Measurements from ENCODE around the gene ZNF121. TPM values are rescaled to one million over a fixed set of nuclear protein-coding genes. Genes with fewer than 3 reads are reported as not detected.
"Not testable (repeated sequence)": the region's sequence is repeated elsewhere in the genome, so short reads cannot be mapped to it uniquely, and the experiment has no call there.

Gene ZNF121
- total RNA-seq, 2 experiments from 2014 or later = 51.3 to 55.2 TPM

GRCh38 chr19:9580728-9581127 is 3.6 kb downstream of the ZNF121 start:
- Mint-ChIP-seq H3K9me3 (ENCODE audit: insufficient read depth) (peaks cover 32% of the 10 kb centered on the region), H3K36me3 (ENCODE audit: low read depth) (peaks cover 73% of the 10 kb centered on the region), H3K27me3 (ENCODE audit: low read depth) (no peaks in the 10 kb centered on the region), H3K4me1 (ENCODE audit: low read depth) (peaks cover 30% of the 10 kb centered on the region), H3K27ac (no peak overlapping the region), H3K4me3 (no peak overlapping the region)
- CTCF ChIA-PET = no interaction called here
- POLR2A ChIA-PET = no interaction called here
- DNase-seq (no peak), ATAC-seq (no peak)

- peaks cover 55% of the 10 kb centered on the region for H3K9me3 Mint-ChIP-seq (ENCODE audit: insufficient read depth)
- H3K4me3 Mint-ChIP-seq = no peak overlapping the region
- peaks cover 92% of the 10 kb centered on the region for H3K36me3 Mint-ChIP-seq (ENCODE audit: low read depth)
- H3K4me1 Mint-ChIP-seq (ENCODE audit: low read depth) = no peaks in the 10 kb centered on the region
- ChIA-PET POLR2A (no interaction called here), CTCF (no interaction called here)
- ATAC-seq (no peak), DNase-seq (no peak)
- no peak overlapping the region for H3K27ac Mint-ChIP-seq
- no peaks in the 10 kb centered on the region for H3K27me3 Mint-ChIP-seq (ENCODE audit: low read depth)
Observed at GRCh38 chr19:9570255-9570654, 14.0 kb downstream of the ZNF121 start.

- Mint-ChIP-seq H3K27ac (no peak overlapping the region), H3K27me3 (ENCODE audit: low read depth) (no peaks in the 10 kb centered on the region), H3K36me3 (ENCODE audit: low read depth) (peaks cover 89% of the 10 kb centered on the region), H3K9me3 (ENCODE audit: insufficient read depth) (peaks cover 52% of the 10 kb centered on the region), H3K4me3 (no peak overlapping the region), H3K4me1 (ENCODE audit: low read depth) (no peaks in the 10 kb centered on the region)
- CTCF ChIA-PET = no interaction called here
- ATAC-seq = no peak
- no peak for DNase-seq
- POLR2A ChIA-PET = no interaction called here
Observed at GRCh38 chr19:9566729-9567128, 17.6 kb downstream of the ZNF121 start.

- ATAC-seq (no peak), DNase-seq (no peak)
- Mint-ChIP-seq H3K27ac (no peak overlapping the region), H3K27me3 (ENCODE audit: low read depth) (no peaks in the 10 kb centered on the region), H3K4me3 (no peak overlapping the region), H3K36me3 (ENCODE audit: low read depth) (peaks cover 89% of the 10 kb centered on the region), H3K9me3 (ENCODE audit: insufficient read depth) (peaks cover 46% of the 10 kb centered on the region), H3K4me1 (ENCODE audit: low read depth) (no peaks in the 10 kb centered on the region)
- CTCF ChIA-PET = no interaction called here
- POLR2A ChIA-PET = no interaction called here
Observed at GRCh38 chr19:9565900-9566705, 18.2 kb downstream of the ZNF121 start.

GRCh38 chr19:9552536-9553274 is 31.6 kb downstream of the ZNF121 start:
- no peak for ATAC-seq
- H3K27ac Mint-ChIP-seq = no peak overlapping the region
- no peak overlapping the region for H3K4me3 Mint-ChIP-seq
- peaks cover 37% of the 10 kb centered on the region for H3K9me3 Mint-ChIP-seq (ENCODE audit: insufficient read depth)
- H3K27me3 Mint-ChIP-seq (ENCODE audit: low read depth) = no peaks in the 10 kb centered on the region
- H3K36me3 Mint-ChIP-seq (ENCODE audit: low read depth) = peaks cover 11% of the 10 kb centered on the region
- ChIA-PET CTCF (no interaction called here), POLR2A (no interaction called here)
- no peak for DNase-seq
- no peaks in the 10 kb centered on the region for H3K4me1 Mint-ChIP-seq (ENCODE audit: low read depth)

GRCh38 chr19:9547870-9548269 is 36.4 kb downstream of the ZNF121 start:
- Mint-ChIP-seq H3K27ac (no peak overlapping the region), H3K9me3 (ENCODE audit: insufficient read depth) (peaks cover 23% of the 10 kb centered on the region), H3K36me3 (ENCODE audit: low read depth) (peaks cover 3% of the 10 kb centered on the region), H3K4me3 (no peak overlapping the region), H3K27me3 (ENCODE audit: low read depth) (no peaks in the 10 kb centered on the region), H3K4me1 (ENCODE audit: low read depth) (no peaks in the 10 kb centered on the region)
- no peak for DNase-seq
- ChIA-PET CTCF (no interaction called here), POLR2A (no interaction called here)
- no peak for ATAC-seq

GRCh38 chr19:9541281-9541680 is 43.0 kb downstream of the ZNF121 start:
- peaks cover 14% of the 10 kb centered on the region for H3K4me1 Mint-ChIP-seq (ENCODE audit: low read depth)
- H3K36me3 Mint-ChIP-seq (ENCODE audit: low read depth) = peaks cover 30% of the 10 kb centered on the region
- H3K9me3 Mint-ChIP-seq (ENCODE audit: insufficient read depth) = peaks cover 23% of the 10 kb centered on the region
- POLR2A ChIA-PET; H3K4me3 Mint-ChIP-seq; ATAC-seq; H3K27ac Mint-ChIP-seq; DNase-seq; CTCF ChIA-PET; H3K27me3 Mint-ChIP-seq (ENCODE audit: low read depth): not testable (repeated sequence)

- Mint-ChIP-seq H3K4me1 (ENCODE audit: low read depth) (peaks cover 14% of the 10 kb centered on the region), H3K9me3 (ENCODE audit: insufficient read depth) (peaks cover 25% of the 10 kb centered on the region), H3K36me3 (ENCODE audit: low read depth) (peaks cover 43% of the 10 kb centered on the region), H3K27ac (peak overlapping the region; percentile 45)
- DNase-seq; CTCF ChIA-PET; H3K27me3 Mint-ChIP-seq (ENCODE audit: low read depth); H3K4me3 Mint-ChIP-seq; ATAC-seq; POLR2A ChIA-PET: not testable (repeated sequence)
Observed at GRCh38 chr19:9539921-9540320, 44.4 kb downstream of the ZNF121 start.

- POLR2A ChIA-PET; ATAC-seq; CTCF ChIA-PET; DNase-seq; H3K27me3 Mint-ChIP-seq (ENCODE audit: low read depth): not testable (repeated sequence)
- peaks cover 25% of the 10 kb centered on the region for H3K9me3 Mint-ChIP-seq (ENCODE audit: insufficient read depth)
- peak overlapping the region; percentile 98 for H3K4me3 Mint-ChIP-seq
- peak overlapping the region; percentile 99 for H3K27ac Mint-ChIP-seq
- peaks cover 50% of the 10 kb centered on the region for H3K36me3 Mint-ChIP-seq (ENCODE audit: low read depth)
- H3K4me1 Mint-ChIP-seq (ENCODE audit: low read depth) = peaks cover 14% of the 10 kb centered on the region
Observed at GRCh38 chr19:9539201-9539600, 45.1 kb downstream of the ZNF121 start.

- Mint-ChIP-seq H3K4me3 (peak within 1 kb of the TSS; percentile 98), H3K4me1 (ENCODE audit: low read depth) (peaks cover 14% of the 10 kb centered on the region), H3K27ac (peak within 1 kb of the TSS; percentile 99), H3K9me3 (ENCODE audit: insufficient read depth) (peaks cover 30% of the 10 kb centered on the region), H3K27me3 (ENCODE audit: low read depth) (no peaks in the 10 kb centered on the region), H3K36me3 (ENCODE audit: low read depth) (peaks cover 58% of the 10 kb centered on the region)
- ATAC-seq = peak; percentile 95
- DNase-seq = peak; percentile 93
- ChIA-PET POLR2A (no interaction called here), CTCF (no interaction called here)
Observed at GRCh38 chr19:9538183-9539058, 45.9 kb downstream of the ZNF121 start, which contains the start of gene ZNF426. TSS of gene ZNF426 (minus strand) at chr19:9538645. CDS start at chr19:9536232, 2,413 bp downstream.

- Mint-ChIP-seq H3K36me3 (ENCODE audit: low read depth) (peaks cover 78% of the 10 kb centered on the region), H3K9me3 (ENCODE audit: insufficient read depth) (peaks cover 38% of the 10 kb centered on the region), H3K4me3 (no peak overlapping the region), H3K27me3 (ENCODE audit: low read depth) (no peaks in the 10 kb centered on the region), H3K27ac (no peak overlapping the region), H3K4me1 (ENCODE audit: low read depth) (peaks cover 14% of the 10 kb centered on the region)
- no peak for DNase-seq
- ChIA-PET CTCF (no interaction called here), POLR2A (no interaction called here)
- no peak for ATAC-seq
Observed at GRCh38 chr19:9535934-9536333, 48.4 kb downstream of the ZNF121 start.

GRCh38 chr19:9531933-9532332 is 52.4 kb downstream of the ZNF121 start:
- Mint-ChIP-seq H3K36me3 (ENCODE audit: low read depth) (peaks cover 92% of the 10 kb centered on the region), H3K4me3 (no peak overlapping the region), H3K27me3 (ENCODE audit: low read depth) (no peaks in the 10 kb centered on the region), H3K27ac (no peak overlapping the region), H3K9me3 (ENCODE audit: insufficient read depth) (peaks cover 44% of the 10 kb centered on the region), H3K4me1 (ENCODE audit: low read depth) (no peaks in the 10 kb centered on the region)
- no peak for DNase-seq
- ChIA-PET POLR2A (no interaction called here), CTCF (no interaction called here)
- ATAC-seq = no peak
